T-helper 17 cell (primary cell): ENCODE results near the gene TPT1. TPM values are rescaled to one million over a fixed set of nuclear protein-coding genes. Genes with fewer than 3 reads are reported as not detected.

Experiments used
- ATAC-seq: fragments of 150-1000 bp; cut with Tn5 transposase; 2 replicates; pipeline ENCODE4 v1.10.0; 2021; ENCODE audit warnings: mild to moderate bottlenecking, moderate library complexity
- DNase-seq, 3 donors: peaks; one replicate each; pipeline versions ENCODE4 v3.0.0 to v3.0.0-alpha.2; 2020 to 2021
- H3K9me3 ChIP-seq: one replicate; pipeline ENCODE4 v1.7.0; 2013; ENCODE audit warnings: low read length, mild to moderate bottlenecking; ENCODE audit not compliant: control insufficient read depth, poor library complexity, severe bottlenecking
- H3K27ac Mint-ChIP-seq: one replicate; pipeline ENCODE4 v1.8.0; 2022; ENCODE audit warnings: mild to moderate bottlenecking, moderate library complexity, mixed read lengths
- H3K27me3 Mint-ChIP-seq: one replicate; pipeline ENCODE4 v1.8.0; 2022; ENCODE audit warnings: mixed read lengths
- H3K36me3 Mint-ChIP-seq: one replicate; pipeline ENCODE4 v1.8.0; 2022; ENCODE audit warnings: low read depth, mixed read lengths
- H3K4me1 Mint-ChIP-seq: one replicate; pipeline ENCODE4 v1.8.0; 2022; ENCODE audit warnings: mild to moderate bottlenecking, mixed read lengths
- H3K4me3 Mint-ChIP-seq: one replicate; pipeline ENCODE4 v1.8.0; 2022; ENCODE audit warnings: mild to moderate bottlenecking, moderate library complexity, mixed read lengths
- total RNA-seq, 4 donors: library from RNA in 2 of 4; stranded (reverse) in 2 of 4; gene quantifications; one replicate each; pipeline ENCODE4 v1.2.3 and lab custom pipeline; 2022 to 2026

The TPT1 gene
- total RNA-seq, 2 donors from 2014 or later: 7,650 to 7,799 TPM

GRCh38 chr13:45337395-45337794 lies 3.6 kb downstream of the TPT1 start:
- H3K36me3 Mint-ChIP-seq: peaks cover 12% of the 10 kb centered on the region
- H3K27me3 Mint-ChIP-seq: no peaks in the 10 kb centered on the region
- DNase-seq (no peak), ATAC-seq (no peak)
- peak overlapping the region; percentile 68 for H3K4me3 Mint-ChIP-seq
- no peaks in the 10 kb centered on the region for H3K9me3 ChIP-seq
- peaks cover 82% of the 10 kb centered on the region for H3K4me1 Mint-ChIP-seq
- peak overlapping the region; percentile 75 for H3K27ac Mint-ChIP-seq

- Mint-ChIP-seq H3K36me3 (peaks cover 12% of the 10 kb centered on the region), H3K27ac (peak overlapping the region; percentile 75), H3K4me3 (peak overlapping the region; percentile 68), H3K4me1 (peaks cover 84% of the 10 kb centered on the region), H3K27me3 (no peaks in the 10 kb centered on the region)
- H3K9me3 ChIP-seq: no peaks in the 10 kb centered on the region
- ATAC-seq: no peak
- no peak for DNase-seq
These were observed 4.8 kb downstream of the TPT1 start for GRCh38 chr13:45336025-45336800.

- H3K9me3 ChIP-seq: no peaks in the 10 kb centered on the region
- H3K4me3 Mint-ChIP-seq: peak overlapping the region; percentile 68
- DNase-seq (no peak), ATAC-seq (no peak)
- no peaks in the 10 kb centered on the region for H3K27me3 Mint-ChIP-seq
- H3K27ac Mint-ChIP-seq: peak overlapping the region; percentile 75
- H3K4me1 Mint-ChIP-seq: peaks cover 85% of the 10 kb centered on the region
- H3K36me3 Mint-ChIP-seq: peaks cover 12% of the 10 kb centered on the region
These were observed 5.5 kb downstream of the TPT1 start for GRCh38 chr13:45335397-45336024.

- Mint-ChIP-seq H3K27ac (peak overlapping the region; percentile 75), H3K4me3 (peak overlapping the region; percentile 52), H3K36me3 (peaks cover 12% of the 10 kb centered on the region), H3K27me3 (no peaks in the 10 kb centered on the region), H3K4me1 (peaks cover 86% of the 10 kb centered on the region)
- DNase-seq: peak in 1 of 3 donors; percentile 30
- ATAC-seq: peak; percentile 82
- no peaks in the 10 kb centered on the region for H3K9me3 ChIP-seq
These were observed 6.7 kb downstream of the TPT1 start for GRCh38 chr13:45333977-45334922.

GRCh38 chr13:45333251-45333976 lies 7.6 kb downstream of the TPT1 start:
- DNase-seq: no peak
- Mint-ChIP-seq H3K27ac (peak overlapping the region; percentile 75), H3K27me3 (no peaks in the 10 kb centered on the region)

GRCh38 chr13:45332831-45333219 lies 8.2 kb downstream of the TPT1 start:
- no peaks in the 10 kb centered on the region for H3K9me3 ChIP-seq
- Mint-ChIP-seq H3K27me3 (no peaks in the 10 kb centered on the region), H3K4me1 (peaks cover 77% of the 10 kb centered on the region), H3K4me3 (no peak overlapping the region), H3K36me3 (peaks cover 6% of the 10 kb centered on the region), H3K27ac (peak overlapping the region; percentile 75)
- ATAC-seq (no peak), DNase-seq (no peak)

More at GRCh38 chr13:45333251-45333976, 7.6 kb downstream of the TPT1 start:
- Mint-ChIP-seq H3K4me3 (peak overlapping the region; percentile 52), H3K36me3 (peaks cover 6% of the 10 kb centered on the region), H3K4me1 (peaks cover 81% of the 10 kb centered on the region)
- H3K9me3 ChIP-seq: no peaks in the 10 kb centered on the region
- no peak for ATAC-seq

GRCh38 chr13:45332036-45332830 lies 8.8 kb downstream of the TPT1 start:
- Mint-ChIP-seq H3K4me3 (no peak overlapping the region), H3K36me3 (peaks cover 6% of the 10 kb centered on the region), H3K27me3 (no peaks in the 10 kb centered on the region), H3K4me1 (peaks cover 79% of the 10 kb centered on the region), H3K27ac (peak overlapping the region; percentile 75)
- H3K9me3 ChIP-seq: no peaks in the 10 kb centered on the region
- DNase-seq (no peak), ATAC-seq (no peak)

GRCh38 chr13:45331692-45332035 lies 9.3 kb downstream of the TPT1 start:
- H3K4me3 Mint-ChIP-seq: no peak overlapping the region
- peaks cover 78% of the 10 kb centered on the region for H3K4me1 Mint-ChIP-seq
- no peak overlapping the region for H3K27ac Mint-ChIP-seq
- no peaks in the 10 kb centered on the region for H3K27me3 Mint-ChIP-seq
- H3K36me3 Mint-ChIP-seq: peaks cover 6% of the 10 kb centered on the region
- DNase-seq: no peak
- no peak for ATAC-seq
- no peaks in the 10 kb centered on the region for H3K9me3 ChIP-seq

GRCh38 chr13:45331123-45331619 lies 9.8 kb downstream of the TPT1 start:
- no peak for DNase-seq
- no peak for ATAC-seq
- Mint-ChIP-seq H3K27ac (peak overlapping the region; percentile 81), H3K27me3 (no peaks in the 10 kb centered on the region), H3K4me1 (peaks cover 73% of the 10 kb centered on the region), H3K4me3 (no peak overlapping the region), H3K36me3 (peaks cover 2% of the 10 kb centered on the region)
- H3K9me3 ChIP-seq: no peaks in the 10 kb centered on the region

GRCh38 chr13:45328661-45329111 lies 12.3 kb downstream of the TPT1 start:
- H3K27ac Mint-ChIP-seq: peak overlapping the region; percentile 81
- H3K9me3 ChIP-seq: no peaks in the 10 kb centered on the region
- no peaks in the 10 kb centered on the region for H3K27me3 Mint-ChIP-seq
- no peak overlapping the region for H3K4me3 Mint-ChIP-seq
- no peaks in the 10 kb centered on the region for H3K36me3 Mint-ChIP-seq
- peaks cover 57% of the 10 kb centered on the region for H3K4me1 Mint-ChIP-seq
- ATAC-seq (no peak), DNase-seq (no peak)

GRCh38 chr13:45327253-45327955 lies 13.6 kb downstream of the TPT1 start:
- peak overlapping the region; percentile 57 for H3K4me3 Mint-ChIP-seq
- no peaks in the 10 kb centered on the region for H3K27me3 Mint-ChIP-seq
- no peaks in the 10 kb centered on the region for H3K9me3 ChIP-seq
- peak overlapping the region; percentile 81 for H3K27ac Mint-ChIP-seq
- ATAC-seq (peak; percentile 46), DNase-seq (no peak)
- peaks cover 44% of the 10 kb centered on the region for H3K4me1 Mint-ChIP-seq
- no peaks in the 10 kb centered on the region for H3K36me3 Mint-ChIP-seq
